HG02571 (cell line): Measurements from ENCODE around the gene PRPF8.

Source experiments
- ATAC-seq: cut with Tn5 transposase; IDR thresholded peaks from one replicate; pipeline ENCODE4 v1.9.1; 2021; ENCODE audit warnings: mild to moderate bottlenecking, moderate library complexity; ENCODE audit not compliant: unreplicated experiment

PRPF8 gene

GRCh38 chr17:1646199-1646875 is 38.3 kb downstream of the PRPF8 start:
- ATAC-seq: no peak

GRCh38 chr17:1645207-1646171 is 39.2 kb downstream of the PRPF8 start, which contains the start of gene SCARF1:
Gene SCARF1, minus strand, starts transcription at chr17:1645732. Its CDS starts 35 bp downstream, at chr17:1645697.
- no peak for ATAC-seq

- no peak for ATAC-seq
Measured at GRCh38 chr17:1644493-1645206, 40.0 kb downstream of the PRPF8 start.

- no peak for ATAC-seq
Measured at GRCh38 chr17:1643999-1644492, 40.6 kb downstream of the PRPF8 start.

GRCh38 chr17:1643293-1643998 is 41.2 kb downstream of the PRPF8 start:
- ATAC-seq: no peak

GRCh38 chr17:1641065-1641403 is 43.6 kb downstream of the PRPF8 start:
- ATAC-seq: no peak

- ATAC-seq: no peak
Measured at GRCh38 chr17:1640329-1641064, 44.2 kb downstream of the PRPF8 start.

- ATAC-seq: no peak
Measured at GRCh38 chr17:1639549-1640180, 45.0 kb downstream of the PRPF8 start.

GRCh38 chr17:1638624-1639300 is 45.9 kb downstream of the PRPF8 start:
- no peak for ATAC-seq

GRCh38 chr17:1638171-1638590 is 46.5 kb downstream of the PRPF8 start:
- ATAC-seq: no peak

GRCh38 chr17:1636732-1637285 is 47.9 kb downstream of the PRPF8 start:
- no peak for ATAC-seq

- no peak for ATAC-seq
Measured at GRCh38 chr17:1635675-1636465, 48.8 kb downstream of the PRPF8 start.

GRCh38 chr17:1634841-1635650 is 49.6 kb downstream of the PRPF8 start:
- no peak for ATAC-seq

GRCh38 chr17:1630662-1631061 is 54.0 kb downstream of the PRPF8 start:
- no peak for ATAC-seq

GRCh38 chr17:1629504-1630310 is 55.0 kb downstream of the PRPF8 start:
- ATAC-seq: no peak

GRCh38 chr17:1628856-1629503 is 55.7 kb downstream of the PRPF8 start:
- ATAC-seq: peak; percentile 58
